Pancreas (tissue), 10 donors: Measurements from ENCODE around the gene ARHGAP22. TPM values are rescaled to one million over a fixed set of nuclear protein-coding genes. Genes with fewer than 3 reads are reported as not detected.

Source experiments
- ATAC-seq, 4 donors: fragments of 200-7000 bp; cut with Tn5 transposase; one replicate each; pipeline versions ENCODE4 v1.8.0 to v1.9.1; 2020; ENCODE audit warnings: mild to moderate bottlenecking in 4 of 4, moderate library complexity in 4 of 4
- DNase-seq, 6 donors: peaks; one replicate each; pipeline ENCODE4 v3.0.0-alpha.2; 2020
- FAIRE-seq: peaks from 2 replicates; lab custom pipeline; 2012; peaks lifted over from hg19 to GRCh38; lab: Jason Lieb, UNC
- H3K27ac ChIP-seq, 4 donors: fragments of 200-600 bp; sonication (generic); 1 replicate in 3 of 4; 2 replicates in 1 of 4; pipeline versions ENCODE4 v1.5.0 to v1.8.0; 2020
- H3K27me3 ChIP-seq, 4 donors: fragments of 200-600 bp; one replicate each; pipeline ENCODE4 v1.8.0; 2021
- H3K36me3 ChIP-seq, 3 donors: fragments of 200-600 bp; sonication (generic) in 1 of 3; one replicate each; pipeline versions ENCODE4 v1.5.0 to v1.8.0; 2020 to 2021
- H3K4me1 ChIP-seq, 3 donors: fragments of 200-600 bp; one replicate each; pipeline ENCODE4 v1.8.0; 2021
- H3K4me3 ChIP-seq, 4 donors: fragments of 200-600 bp; sonication (generic) in 2 of 4; one replicate each; pipeline versions ENCODE4 v1.5.0 to v1.8.0; 2020 to 2021
- H3K9me3 ChIP-seq, 4 donors: fragments of 200-600 bp; one replicate each; pipeline ENCODE4 v1.8.0; 2021
- WGBS, 2 donors: extraction: QIAGEN DNeasy Blood & Tissue Kit; methylation state at CpG; one replicate each; pipeline ENCODE4 v1.1.7; 2013; 5-methylcytosine and 5-hydroxymethylcytosine counted together
- intact Hi-C, 3 donors: fragments of 100-400 bp; cut with DNase I; formaldehyde crosslinking; loops; one replicate each; pipeline versions ENCODE4 v1.11.1 to v1.14.2; 2022
- polyA plus RNA-seq, 2 donors: library from polyadenylated mRNA; stranded (reverse); fragments of 200-250 nt; gene quantifications; one replicate each; pipeline ENCODE4 v1.2.3, GENCODE V29; 2013
- total RNA-seq, 6 donors: library from RNA; stranded (reverse); fragmentation: NEBNext Ultra II Directional in 4 of 6; extraction: Animal tissue kit (Norgen Biotek cat#: 25700) in 4 of 6; gene quantifications; one replicate each; pipeline versions ENCODE4 v1.2.1 to v1.2.4, GENCODE V29; 2021 to 2023
- TF ChIP-seq, protein P1 (sequence below), 4 donors: fragments of 200-600 bp; sonication (generic) in 3 of 4; IDR thresholded peaks; one replicate each; pipeline versions ENCODE4 v1.5.0 to v1.8.0; 2021; ENCODE audit warnings: antibody characterized with exemption in 4 of 4
- donor health status: healthy with polysubstance abuse.
- donor health status: DM: no; HTN: no; CAD: no; lungs with moderate emphysema.
- donor health status: DM: no; HTN: no; CAD: no.
- donor health status: control.
- donor health status: control.
- donor health status: Bipolar disorder and iron deficiency.
- donor health status: DM: yes; HTN: yes; CAD: no.
- donor health status: DM: no; HTN: no; CAD: no.
- donor health status: DM: no; HTN: no; CAD: no.
- donor health status: DM: yes; HTN: yes; CAD: no.

Gene ARHGAP22
- total and polyA plus RNA-seq, 8 donors = 1.1 to 6.0 (median 1.9) TPM

- H3K27ac ChIP-seq = no peak overlapping the region
- TF ChIP-seq, protein P1, sequence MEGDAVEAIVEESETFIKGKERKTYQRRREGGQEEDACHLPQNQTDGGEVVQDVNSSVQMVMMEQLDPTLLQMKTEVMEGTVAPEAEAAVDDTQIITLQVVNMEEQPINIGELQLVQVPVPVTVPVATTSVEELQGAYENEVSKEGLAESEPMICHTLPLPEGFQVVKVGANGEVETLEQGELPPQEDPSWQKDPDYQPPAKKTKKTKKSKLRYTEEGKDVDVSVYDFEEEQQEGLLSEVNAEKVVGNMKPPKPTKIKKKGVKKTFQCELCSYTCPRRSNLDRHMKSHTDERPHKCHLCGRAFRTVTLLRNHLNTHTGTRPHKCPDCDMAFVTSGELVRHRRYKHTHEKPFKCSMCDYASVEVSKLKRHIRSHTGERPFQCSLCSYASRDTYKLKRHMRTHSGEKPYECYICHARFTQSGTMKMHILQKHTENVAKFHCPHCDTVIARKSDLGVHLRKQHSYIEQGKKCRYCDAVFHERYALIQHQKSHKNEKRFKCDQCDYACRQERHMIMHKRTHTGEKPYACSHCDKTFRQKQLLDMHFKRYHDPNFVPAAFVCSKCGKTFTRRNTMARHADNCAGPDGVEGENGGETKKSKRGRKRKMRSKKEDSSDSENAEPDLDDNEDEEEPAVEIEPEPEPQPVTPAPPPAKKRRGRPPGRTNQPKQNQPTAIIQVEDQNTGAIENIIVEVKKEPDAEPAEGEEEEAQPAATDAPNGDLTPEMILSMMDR (IDR thresholded peaks at IDR 0.05) = no peak
- no peaks in the 10 kb centered on the region for H3K36me3 ChIP-seq
- intact Hi-C loops = no loop called here
- no peak overlapping the region for H3K4me3 ChIP-seq
- H3K9me3 ChIP-seq = no peaks in the 10 kb centered on the region
- H3K27me3 ChIP-seq = no peaks in the 10 kb centered on the region
- ATAC-seq (no peak), FAIRE-seq (no peak), DNase-seq (no peak)
- no peaks in the 10 kb centered on the region for H3K4me1 ChIP-seq
- 69 to 79% methylated on average over 4 of the region's 4 CpGs for WGBS, 2 donors
These were observed 6.3 kb upstream of the ARHGAP22 start for GRCh38 chr10:48611133-48611532.

DNA sequence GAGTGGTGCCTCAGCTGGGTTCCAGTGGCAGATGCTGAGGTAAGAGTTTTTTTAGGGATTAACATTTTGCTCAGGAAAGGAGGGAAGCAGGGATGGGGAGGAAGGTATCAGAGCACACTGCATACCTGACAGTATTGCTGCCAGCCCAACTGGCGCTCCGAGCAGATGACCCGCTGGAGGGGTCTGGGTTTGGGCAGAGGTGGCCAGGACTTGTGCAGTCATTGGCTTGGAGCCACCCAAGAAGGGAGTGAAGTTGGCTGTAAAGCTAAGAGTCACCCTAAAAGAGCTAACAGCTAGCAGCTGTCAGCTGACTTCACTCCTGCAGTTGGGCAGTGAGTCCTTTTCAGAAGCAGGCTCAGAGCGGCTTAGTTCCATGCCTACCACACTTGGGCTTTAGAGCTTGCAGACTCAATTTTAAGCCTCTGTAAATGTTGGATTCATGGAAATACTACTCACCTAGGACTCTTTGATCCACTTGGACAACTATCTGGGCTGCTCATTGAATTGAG, 5.8 kb upstream of the ARHGAP22 start:
- no peak overlapping the region for H3K27ac ChIP-seq
- TF ChIP-seq, protein P1 (IDR thresholded peaks at IDR 0.05) = no peak
- 92 to 94% methylated on average over 4 of the region's 4 CpGs for WGBS, 2 donors
- H3K4me1 ChIP-seq = no peaks in the 10 kb centered on the region
- no peak overlapping the region for H3K4me3 ChIP-seq
- no peak for DNase-seq
- H3K9me3 ChIP-seq = no peaks in the 10 kb centered on the region
- FAIRE-seq = no peak
- intact Hi-C loops = no loop called here
- ATAC-seq = no peak
- no peaks in the 10 kb centered on the region for H3K27me3 ChIP-seq
- H3K36me3 ChIP-seq = no peaks in the 10 kb centered on the region

DNA sequence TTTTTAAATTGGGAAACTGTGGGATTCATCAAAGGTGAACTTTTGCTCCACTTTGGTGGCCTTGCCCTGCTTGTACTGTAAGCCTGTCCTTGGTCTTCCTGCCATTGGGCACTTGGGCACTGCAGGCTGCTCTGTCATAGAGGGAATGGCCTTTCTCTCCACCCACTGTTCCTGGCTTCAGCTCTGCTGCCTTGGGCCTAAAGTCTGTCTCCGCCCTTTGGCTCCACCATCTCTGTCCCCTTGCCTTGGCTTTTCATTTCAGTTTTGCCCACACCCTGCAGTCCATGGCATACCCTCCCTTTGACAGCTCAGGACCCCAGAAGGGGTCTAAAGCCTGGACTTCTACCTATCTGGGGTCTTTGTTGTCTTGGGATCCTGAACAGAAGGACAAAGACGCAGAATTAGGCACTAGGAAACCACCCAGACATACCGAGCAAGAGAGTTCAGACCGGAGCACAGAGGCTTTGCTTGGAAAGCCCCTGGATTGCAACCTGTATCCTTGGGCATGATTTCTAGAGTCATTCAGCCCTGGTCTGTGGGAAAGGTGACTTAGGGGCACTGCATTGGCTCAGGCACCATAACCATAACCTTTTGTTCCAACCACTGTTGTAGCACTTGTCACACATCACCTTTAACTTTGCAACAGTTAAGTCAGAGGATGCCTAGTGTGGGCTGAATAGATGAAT, 5.2 kb upstream of the ARHGAP22 start:
- FAIRE-seq (no peak), ATAC-seq (no peak), DNase-seq (no peak)
- Histone ChIP-seq H3K4me3 (no peak overlapping the region), H3K27ac (no peak overlapping the region), H3K4me1 (no peaks in the 10 kb centered on the region), H3K27me3 (no peaks in the 10 kb centered on the region), H3K36me3 (no peaks in the 10 kb centered on the region), H3K9me3 (no peaks in the 10 kb centered on the region)
- TF ChIP-seq, protein P1 (IDR thresholded peaks at IDR 0.05) = no peak
- intact Hi-C loops = loop anchor here in 1 of 3 donors (10.0 kb wide), 1 partner anchor 45 kb away; no protein-coding TSS in a partner anchor
- 91 to 92% methylated on average over 4 of the region's 4 CpGs for WGBS, 2 donors

GRCh38 chr10:48609441-48609840, 4.6 kb upstream of the ARHGAP22 start:
- Histone ChIP-seq H3K27me3 (peaks cover 0 to 2% (median 0%) of the 10 kb centered on the region in 4 donors), H3K4me1 (peaks cover 0 to 3% (median 0%) of the 10 kb centered on the region in 3 donors), H3K9me3 (no peaks in the 10 kb centered on the region), H3K36me3 (no peaks in the 10 kb centered on the region), H3K4me3 (no peak overlapping the region), H3K27ac (no peak overlapping the region)
- 67 to 81% methylated on average over 5 of the region's 5 CpGs for WGBS, 2 donors
- no peak for ATAC-seq
- intact Hi-C loops = loop anchor here in 1 of 3 donors (10.0 kb wide), 1 partner anchor 45 kb away; no protein-coding TSS in a partner anchor
- DNase-seq = no peak
- TF ChIP-seq, protein P1 (IDR thresholded peaks at IDR 0.05) = no peak
- no peak for FAIRE-seq

DNA sequence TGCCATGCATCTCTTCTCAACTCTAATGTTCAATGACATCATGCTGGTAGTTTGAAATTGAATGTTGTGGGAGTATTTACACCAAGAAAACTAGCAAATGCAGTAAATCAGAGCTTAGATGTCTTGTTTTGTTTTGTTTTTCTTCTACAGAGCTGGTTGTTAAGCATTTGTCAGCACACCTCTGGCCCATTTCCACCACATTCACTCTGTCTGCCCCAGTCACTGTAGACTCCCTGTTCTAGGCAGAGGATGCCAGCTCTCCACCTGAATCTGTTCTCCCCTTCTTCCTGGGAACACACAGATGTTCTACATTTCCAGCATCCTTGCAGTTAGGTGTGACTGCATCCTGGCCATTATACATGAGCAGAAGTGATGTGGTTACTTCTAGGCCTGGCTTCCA, 4.1 kb upstream of the ARHGAP22 start:
- ATAC-seq (no peak), DNase-seq (no peak), FAIRE-seq (no peak)
- no peak overlapping the region for H3K27ac ChIP-seq
- TF ChIP-seq, protein P1 (IDR thresholded peaks at IDR 0.05) = no peak
- no peaks in the 10 kb centered on the region for H3K36me3 ChIP-seq
- intact Hi-C loops = loop anchor here in 1 of 3 donors (10.0 kb wide), 1 partner anchor 46 kb away; no protein-coding TSS in a partner anchor
- peaks cover 0 to 3% (median 0%) of the 10 kb centered on the region in 3 donors for H3K4me1 ChIP-seq
- peaks cover 0 to 4% (median 0%) of the 10 kb centered on the region in 4 donors for H3K27me3 ChIP-seq
- no peak overlapping the region for H3K4me3 ChIP-seq
- no peaks in the 10 kb centered on the region for H3K9me3 ChIP-seq
